Skin epidermis (tissue), 12 donors: ENCODE results near the gene SMURF1.
"Not testable (repeated sequence)": the region's sequence is repeated elsewhere in the genome, so short reads cannot be mapped to it uniquely, and the experiment has no call there.

Experiments
- H3K27ac ChIP-seq, 21 experiments: fragments of 200-600 bp; sonication (generic) in 11 of 21; one replicate each; pipeline ENCODE4 v1.5.0; 2020; ENCODE audit warnings: mild to moderate bottlenecking in 3 of 21, inconsistent platforms in 2 of 21, moderate library complexity in 2 of 21
- H3K4me3 ChIP-seq, 7 experiments: fragments of 200-600 bp; sonication (generic) in 2 of 7; one replicate each; pipeline ENCODE4 v1.5.0; 2020; ENCODE audit warnings: inconsistent platforms in 2 of 7, mild to moderate bottlenecking in 2 of 7, moderate library complexity in 1 of 7

SMURF1 gene

DNA sequence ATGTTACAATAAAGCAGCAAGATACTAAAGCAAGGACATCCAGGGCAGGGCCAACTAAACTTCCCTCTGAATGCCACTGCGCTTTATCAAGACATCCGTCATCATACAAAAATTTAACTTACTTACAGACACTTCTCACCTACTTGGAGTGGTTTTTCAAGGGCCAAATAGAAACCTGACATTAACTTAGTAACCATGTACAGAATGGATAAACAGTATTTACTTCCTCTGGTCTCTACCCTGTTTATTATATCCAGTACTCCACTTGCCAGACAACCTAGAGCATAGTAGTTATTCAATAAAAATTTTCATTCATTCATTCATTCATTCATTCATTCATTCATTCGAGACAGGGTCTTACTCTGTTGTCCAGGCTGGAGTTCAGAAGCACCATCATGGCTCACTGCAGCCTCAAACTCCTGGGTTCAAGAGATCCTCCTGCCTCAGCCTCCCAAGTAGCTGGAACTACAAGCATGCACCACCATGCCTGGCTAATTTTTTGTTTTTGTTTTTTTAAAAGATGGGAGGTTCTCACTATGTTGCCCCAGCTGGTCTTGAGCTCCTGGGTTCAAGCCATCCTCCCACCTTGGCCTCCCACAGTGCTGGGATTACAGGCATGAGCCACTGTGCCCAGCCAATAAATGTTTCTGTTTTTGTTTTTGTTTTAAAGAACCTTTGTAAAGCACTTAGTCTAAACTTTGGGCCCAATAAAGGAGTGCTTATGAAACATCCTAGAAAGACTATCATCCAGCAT lies 19.0 kb downstream of the SMURF1 start:
- Histone ChIP-seq H3K27ac (peak overlapping the region in 12 of 21 experiments; percentile 8 to 74 (median 52)), H3K4me3 (no peak overlapping the region)

DNA sequence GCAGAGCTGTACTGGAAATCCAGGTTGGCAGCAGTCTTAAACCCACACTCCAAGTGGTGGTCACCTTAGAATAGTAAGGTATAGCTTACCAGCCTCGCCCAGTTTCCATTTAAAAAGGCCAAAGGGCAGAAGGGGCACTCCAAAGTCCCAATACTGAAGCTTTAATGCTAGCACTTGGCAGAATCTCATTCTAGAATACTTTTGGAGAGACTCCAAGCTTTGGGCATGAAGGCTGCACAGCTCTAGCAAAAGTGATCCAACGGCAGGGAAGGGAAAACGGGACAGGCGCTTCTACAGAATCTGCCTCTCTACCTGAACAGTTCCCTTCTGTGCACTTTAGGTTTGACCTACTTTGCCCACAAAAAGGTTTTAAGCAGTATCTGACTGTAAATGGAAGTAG lies 19.7 kb downstream of the SMURF1 start:
- H3K27ac ChIP-seq = peak overlapping the region in 17 of 21 experiments; percentile 6 to 74 (median 47)

DNA sequence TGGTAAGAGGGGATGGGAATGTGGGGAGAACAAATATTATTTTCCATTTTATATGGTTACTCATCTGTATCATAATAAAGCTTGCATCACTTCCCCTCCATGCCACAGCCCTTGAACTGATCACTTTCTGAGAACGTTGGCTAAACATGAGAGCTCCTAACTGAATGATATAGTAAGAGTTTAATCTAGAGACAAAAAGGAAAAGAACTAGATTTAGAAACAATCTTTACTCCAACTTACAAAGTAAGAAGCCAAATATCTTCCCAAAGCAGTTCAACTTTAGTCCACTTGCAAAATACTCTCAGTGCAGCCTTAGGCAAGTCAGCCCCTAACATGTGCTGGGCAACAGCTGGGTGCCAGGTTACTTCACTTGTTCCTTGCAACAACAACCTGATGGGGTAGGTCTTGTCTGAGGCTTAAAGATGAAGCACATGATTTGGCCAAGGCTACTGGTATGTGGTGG lies 20.3 kb downstream of the SMURF1 start:
- peak overlapping the region in 17 of 21 experiments; percentile 6 to 74 (median 47) for H3K27ac ChIP-seq
- H3K4me3 ChIP-seq = no peak overlapping the region

More for the DNA sequence above, 19.7 kb downstream of the SMURF1 start:
- no peak overlapping the region for H3K4me3 ChIP-seq

- peak overlapping the region in 7 of 21 experiments; percentile 6 to 74 (median 26) for H3K27ac ChIP-seq
- H3K4me3 ChIP-seq = no peak overlapping the region
Observed at GRCh38 chr7:99122762-99123161, 21.1 kb downstream of the SMURF1 start.

- Histone ChIP-seq H3K4me3 (no peak overlapping the region), H3K27ac (peak overlapping the region in 12 of 21 experiments; percentile 11 to 58 (median 30))
Observed at GRCh38 chr7:99121496-99122021, 22.3 kb downstream of the SMURF1 start.

GRCh38 chr7:99120916-99121315 lies 23.0 kb downstream of the SMURF1 start:
- Histone ChIP-seq H3K27ac (peak overlapping the region in 9 of 21 experiments; percentile 16 to 66 (median 31)), H3K4me3 (no peak overlapping the region)

- Histone ChIP-seq H3K4me3 (no peak overlapping the region), H3K27ac (peak overlapping the region in 11 of 21 experiments; percentile 4 to 66 (median 35))
Observed at GRCh38 chr7:99120501-99120900, 23.4 kb downstream of the SMURF1 start.

DNA sequence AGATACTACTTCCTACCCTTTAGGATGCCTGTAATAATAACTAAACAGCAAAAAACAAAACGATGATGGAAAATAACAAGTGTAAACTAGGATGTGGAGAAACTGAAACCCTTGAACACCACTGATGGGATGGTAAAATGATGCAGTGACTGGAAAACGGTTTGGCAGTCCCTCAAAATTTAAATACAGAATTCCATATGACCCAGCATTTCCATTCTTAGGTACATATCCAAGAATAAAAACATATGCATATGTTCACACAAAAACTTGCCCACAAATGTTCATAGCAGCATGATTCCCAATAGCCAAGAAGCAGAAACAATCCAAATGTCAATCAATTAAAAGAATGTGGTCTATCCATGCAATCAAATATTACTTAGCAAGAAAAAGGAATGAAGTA lies 25.8 kb downstream of the SMURF1 start:
- H3K27ac ChIP-seq = no peak overlapping the region

DNA sequence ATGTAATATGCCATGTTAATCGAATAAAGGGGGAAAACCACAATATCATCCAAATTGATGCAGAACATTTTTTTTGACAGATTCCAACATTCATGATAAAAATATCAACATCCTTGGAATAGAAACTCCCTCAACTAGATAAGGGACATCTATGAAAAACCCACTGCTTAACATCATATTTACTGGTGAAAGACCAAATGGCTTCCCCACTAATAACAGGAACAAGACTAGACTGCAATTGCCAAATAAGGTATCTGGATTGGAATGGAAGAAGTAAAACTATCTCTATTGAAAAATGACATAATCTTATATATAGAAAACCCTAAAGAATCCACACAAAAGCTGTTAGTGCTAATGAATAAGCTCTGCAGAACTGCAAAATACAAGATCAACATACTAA lies 27.8 kb downstream of the SMURF1 start:
- Histone ChIP-seq H3K27ac (no peak overlapping the region), H3K4me3 (no peak overlapping the region)

More for the DNA sequence above, 25.8 kb downstream of the SMURF1 start:
- no peak overlapping the region for H3K4me3 ChIP-seq

DNA sequence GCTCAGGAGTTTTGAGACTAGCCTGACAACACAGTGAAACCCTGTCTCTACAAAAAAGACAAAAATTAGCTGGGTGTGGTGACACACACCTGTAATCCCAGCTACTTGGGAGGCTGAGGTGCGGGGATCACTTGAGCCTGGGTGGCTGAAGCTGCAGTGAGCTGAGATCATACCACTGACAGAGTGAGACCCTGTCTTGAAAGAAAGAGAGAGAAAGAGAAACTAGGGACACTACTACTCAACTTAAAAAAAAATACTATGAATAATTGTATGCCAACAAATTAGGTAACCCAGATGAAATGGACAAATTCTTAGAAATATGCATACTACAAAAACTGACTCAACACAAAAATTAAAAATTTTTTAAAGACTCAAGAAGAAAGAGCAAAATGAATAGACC lies 28.5 kb downstream of the SMURF1 start:
- no peak overlapping the region for H3K27ac ChIP-seq
- no peak overlapping the region for H3K4me3 ChIP-seq

- H3K4me3 ChIP-seq = no peak overlapping the region
- H3K27ac ChIP-seq = no peak overlapping the region
Observed at GRCh38 chr7:99112979-99113378, 30.9 kb downstream of the SMURF1 start.

DNA sequence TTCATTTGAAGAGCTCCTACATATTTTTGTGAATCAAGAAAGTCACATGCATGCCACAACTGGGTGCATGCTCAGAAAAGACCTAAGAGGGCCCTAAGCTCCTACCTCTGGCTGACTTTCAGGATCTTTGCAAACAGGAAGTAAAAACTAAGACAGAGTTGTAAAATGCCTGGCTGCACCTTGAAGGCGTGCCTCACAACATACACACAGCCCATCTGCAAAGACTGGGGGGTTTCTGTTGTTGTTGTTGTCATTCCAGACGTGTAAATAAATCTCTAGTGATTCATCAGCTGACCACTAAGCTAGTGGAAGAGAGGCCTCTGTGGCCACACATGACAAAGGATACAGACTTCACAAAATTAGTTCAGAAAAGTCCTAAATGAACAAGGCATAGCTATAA lies 31.8 kb downstream of the SMURF1 start:
- peak overlapping the region in 4 of 21 experiments; percentile 5 to 32 (median 14) for H3K27ac ChIP-seq
- no peak overlapping the region for H3K4me3 ChIP-seq

DNA sequence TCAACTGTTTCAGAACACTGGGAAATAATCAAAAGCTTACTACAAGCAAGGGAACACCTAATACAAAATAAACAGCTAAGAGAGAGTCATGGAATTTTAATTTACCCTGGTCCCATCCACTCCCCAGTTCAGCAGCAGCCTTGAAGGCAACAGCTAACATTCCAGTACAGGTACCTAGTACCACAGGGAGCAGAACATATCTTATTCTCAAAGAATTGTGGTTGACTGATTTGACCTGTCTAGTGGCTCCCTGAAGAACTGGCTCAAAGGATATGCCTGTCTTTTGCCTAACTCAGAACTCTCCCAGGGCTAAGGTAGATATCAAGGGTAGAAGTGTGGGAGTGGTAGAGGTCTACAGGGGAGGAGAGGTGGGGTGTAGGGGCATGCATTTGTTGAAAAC lies 32.3 kb downstream of the SMURF1 start:
- Histone ChIP-seq H3K4me3 (no peak overlapping the region), H3K27ac (peak overlapping the region in 4 of 21 experiments; percentile 5 to 32 (median 14))

- no peak overlapping the region for H3K4me3 ChIP-seq
Observed at GRCh38 chr7:99109108-99110051, 34.5 kb downstream of the SMURF1 start.

DNA sequence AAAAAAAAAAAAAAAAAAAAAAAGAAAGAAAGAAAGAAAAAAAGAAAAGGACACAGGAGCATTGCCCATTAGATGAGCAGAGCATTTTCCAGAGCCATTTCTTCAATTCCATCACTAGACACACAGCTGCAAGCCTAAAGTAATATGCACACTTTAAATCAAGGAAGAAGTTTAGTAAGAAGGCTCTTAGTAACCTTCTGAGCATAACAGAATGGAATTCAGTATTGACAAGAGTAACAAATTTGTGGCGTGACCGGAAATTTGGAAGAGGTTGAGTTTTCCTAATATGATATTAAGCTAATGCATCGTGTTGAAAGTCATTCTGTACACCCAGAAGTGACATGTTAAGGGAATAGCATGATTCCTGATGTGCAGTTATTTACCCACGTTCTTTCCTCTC lies 35.3 kb downstream of the SMURF1 start:
- H3K27ac ChIP-seq = peak overlapping the region in 4 of 21 experiments; percentile 10 to 58 (median 41)
- H3K4me3 ChIP-seq = no peak overlapping the region

More at GRCh38 chr7:99109108-99110051, 34.5 kb downstream of the SMURF1 start:
- peak overlapping the region in 9 of 21 experiments; percentile 8 to 58 (median 36) for H3K27ac ChIP-seq

DNA sequence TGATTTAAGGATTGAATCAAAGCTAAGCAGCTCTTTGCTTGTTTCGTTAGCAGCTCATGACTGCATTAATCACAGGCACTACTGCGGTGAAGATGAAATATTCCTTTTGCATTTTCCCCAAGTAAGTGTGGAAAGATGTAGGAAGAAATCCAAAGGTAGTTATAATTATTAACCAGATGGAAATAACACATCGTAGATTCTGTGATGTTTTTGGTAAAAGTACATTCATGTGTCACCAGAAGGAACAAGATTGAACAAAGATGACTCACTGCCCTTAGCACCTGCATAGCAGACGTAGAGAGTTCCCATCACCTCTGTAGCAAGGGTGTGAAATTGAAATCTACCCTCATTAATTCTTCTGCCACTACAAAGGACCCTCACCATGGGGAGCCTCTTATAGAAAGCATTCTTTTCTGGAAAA lies 37.1 kb downstream of the SMURF1 start:
- Histone ChIP-seq H3K27ac (peak overlapping the region in 4 of 21 experiments; percentile 9 to 62 (median 35)), H3K4me3 (no peak overlapping the region)

DNA sequence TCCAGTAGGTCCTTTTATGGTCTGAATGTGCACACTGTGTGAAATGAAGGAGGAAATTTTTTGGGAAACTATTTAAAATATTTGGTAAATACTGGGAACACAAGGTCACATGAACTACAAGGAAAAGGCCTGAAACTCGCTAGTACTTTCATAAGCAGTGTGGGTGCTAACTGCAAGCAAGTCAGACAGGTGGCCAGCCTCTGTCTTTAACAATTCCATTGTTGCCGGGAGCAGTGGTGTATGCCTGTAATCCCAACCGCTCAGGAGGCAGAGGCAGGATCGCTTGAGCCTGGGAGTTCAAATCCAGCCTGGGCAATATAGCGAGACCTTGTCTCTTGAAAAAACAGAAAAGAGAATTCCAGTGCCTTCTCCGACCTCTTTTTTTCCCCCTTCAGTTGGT lies 37.5 kb downstream of the SMURF1 start:
- Histone ChIP-seq H3K4me3 (no peak overlapping the region), H3K27ac (peak overlapping the region in 5 of 21 experiments; percentile 9 to 62 (median 29))

GRCh38 chr7:99105756-99106155 lies 38.2 kb downstream of the SMURF1 start:
- H3K27ac ChIP-seq = peak overlapping the region in 3 of 21 experiments; percentile 20 to 56 (median 29)
- no peak overlapping the region for H3K4me3 ChIP-seq

- H3K4me3 ChIP-seq = no peak overlapping the region
- H3K27ac ChIP-seq = no peak overlapping the region
Observed at GRCh38 chr7:99104631-99105030, 39.3 kb downstream of the SMURF1 start.

GRCh38 chr7:99103836-99104235 lies 40.1 kb downstream of the SMURF1 start:
- H3K27ac ChIP-seq = peak overlapping the region in 1 of 21 experiments; percentile 48
- not testable (repeated sequence) for H3K4me3 ChIP-seq
